GM18520 (cell line): ENCODE results near the gene CELSR2.

ENCODE experiments used
- ATAC-seq: cut with Tn5 transposase; IDR thresholded peaks from one replicate; pipeline ENCODE4 v1.9.1; 2021; ENCODE audit not compliant: unreplicated experiment

CELSR2 gene

DNA sequence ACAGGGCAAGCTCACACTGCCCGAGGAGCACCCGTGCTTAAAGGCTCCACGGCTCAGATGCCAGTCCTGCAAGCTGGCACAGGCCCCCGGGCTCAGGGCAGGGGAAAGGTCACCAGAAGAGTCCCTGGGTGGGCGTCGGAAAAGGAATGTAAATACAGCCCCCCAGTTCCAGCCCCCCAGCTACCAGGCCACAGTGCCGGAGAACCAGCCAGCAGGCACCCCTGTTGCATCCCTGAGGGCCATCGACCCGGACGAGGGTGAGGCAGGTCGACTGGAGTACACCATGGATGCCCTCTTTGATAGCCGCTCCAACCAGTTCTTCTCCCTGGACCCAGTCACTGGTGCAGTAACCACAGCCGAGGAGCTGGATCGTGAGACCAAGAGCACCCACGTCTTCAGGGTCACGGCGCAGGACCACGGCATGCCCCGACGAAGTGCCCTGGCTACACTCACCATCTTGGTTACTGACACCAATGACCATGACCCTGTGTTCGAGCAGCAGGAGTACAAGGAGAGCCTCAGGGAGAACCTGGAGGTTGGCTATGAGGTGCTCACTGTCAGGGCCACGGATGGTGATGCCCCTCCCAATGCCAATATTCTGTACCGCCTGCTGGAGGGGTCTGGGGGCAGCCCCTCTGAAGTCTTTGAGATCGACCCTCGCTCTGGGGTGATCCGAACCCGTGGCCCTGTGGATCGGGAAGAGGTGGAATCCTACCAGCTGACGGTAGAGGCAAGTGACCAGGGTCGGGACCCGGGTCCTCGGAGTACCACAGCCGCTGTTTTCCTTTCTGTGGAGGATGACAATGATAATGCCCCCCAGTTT is 1.3 kb downstream of the CELSR2 start:
- ATAC-seq: no peak

DNA sequence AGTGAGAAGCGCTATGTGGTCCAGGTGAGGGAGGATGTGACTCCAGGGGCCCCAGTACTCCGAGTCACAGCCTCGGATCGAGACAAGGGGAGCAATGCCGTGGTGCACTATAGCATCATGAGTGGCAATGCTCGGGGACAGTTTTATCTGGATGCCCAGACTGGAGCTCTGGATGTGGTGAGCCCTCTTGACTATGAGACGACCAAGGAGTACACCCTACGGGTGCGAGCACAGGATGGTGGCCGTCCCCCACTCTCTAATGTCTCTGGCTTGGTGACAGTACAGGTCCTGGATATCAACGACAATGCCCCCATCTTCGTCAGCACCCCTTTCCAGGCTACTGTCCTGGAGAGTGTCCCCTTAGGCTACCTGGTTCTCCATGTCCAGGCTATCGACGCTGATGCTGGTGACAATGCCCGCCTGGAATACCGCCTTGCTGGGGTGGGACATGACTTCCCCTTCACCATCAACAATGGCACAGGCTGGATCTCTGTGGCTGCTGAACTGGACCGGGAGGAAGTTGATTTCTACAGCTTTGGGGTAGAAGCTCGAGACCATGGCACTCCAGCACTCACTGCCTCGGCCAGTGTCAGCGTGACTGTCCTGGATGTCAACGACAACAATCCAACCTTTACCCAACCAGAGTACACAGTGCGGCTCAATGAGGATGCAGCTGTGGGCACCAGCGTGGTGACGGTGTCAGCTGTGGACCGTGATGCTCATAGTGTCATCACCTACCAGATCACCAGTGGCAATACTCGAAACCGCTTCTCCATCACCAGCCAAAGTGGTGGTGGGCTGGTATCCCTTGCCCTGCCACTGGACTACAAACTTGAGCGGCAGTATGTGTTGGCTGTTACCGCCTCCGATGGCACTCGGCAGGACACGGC is 2.2 kb downstream of the CELSR2 start:
- no peak for ATAC-seq

DNA sequence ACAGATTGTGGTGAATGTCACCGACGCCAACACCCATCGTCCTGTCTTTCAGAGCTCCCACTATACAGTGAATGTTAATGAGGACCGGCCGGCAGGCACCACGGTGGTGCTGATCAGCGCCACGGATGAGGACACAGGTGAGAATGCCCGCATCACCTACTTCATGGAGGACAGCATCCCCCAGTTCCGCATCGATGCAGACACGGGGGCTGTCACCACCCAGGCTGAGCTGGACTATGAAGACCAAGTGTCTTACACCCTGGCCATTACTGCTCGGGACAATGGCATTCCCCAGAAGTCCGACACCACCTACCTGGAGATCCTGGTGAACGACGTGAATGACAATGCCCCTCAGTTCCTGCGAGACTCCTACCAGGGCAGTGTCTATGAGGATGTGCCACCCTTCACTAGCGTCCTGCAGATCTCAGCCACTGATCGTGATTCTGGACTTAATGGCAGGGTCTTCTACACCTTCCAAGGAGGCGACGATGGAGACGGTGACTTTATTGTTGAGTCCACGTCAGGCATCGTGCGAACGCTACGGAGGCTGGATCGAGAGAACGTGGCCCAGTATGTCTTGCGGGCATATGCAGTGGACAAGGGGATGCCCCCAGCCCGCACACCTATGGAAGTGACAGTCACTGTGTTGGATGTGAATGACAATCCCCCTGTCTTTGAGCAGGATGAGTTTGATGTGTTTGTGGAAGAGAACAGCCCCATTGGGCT is 3.0 kb downstream of the CELSR2 start:
- no peak for ATAC-seq

DNA sequence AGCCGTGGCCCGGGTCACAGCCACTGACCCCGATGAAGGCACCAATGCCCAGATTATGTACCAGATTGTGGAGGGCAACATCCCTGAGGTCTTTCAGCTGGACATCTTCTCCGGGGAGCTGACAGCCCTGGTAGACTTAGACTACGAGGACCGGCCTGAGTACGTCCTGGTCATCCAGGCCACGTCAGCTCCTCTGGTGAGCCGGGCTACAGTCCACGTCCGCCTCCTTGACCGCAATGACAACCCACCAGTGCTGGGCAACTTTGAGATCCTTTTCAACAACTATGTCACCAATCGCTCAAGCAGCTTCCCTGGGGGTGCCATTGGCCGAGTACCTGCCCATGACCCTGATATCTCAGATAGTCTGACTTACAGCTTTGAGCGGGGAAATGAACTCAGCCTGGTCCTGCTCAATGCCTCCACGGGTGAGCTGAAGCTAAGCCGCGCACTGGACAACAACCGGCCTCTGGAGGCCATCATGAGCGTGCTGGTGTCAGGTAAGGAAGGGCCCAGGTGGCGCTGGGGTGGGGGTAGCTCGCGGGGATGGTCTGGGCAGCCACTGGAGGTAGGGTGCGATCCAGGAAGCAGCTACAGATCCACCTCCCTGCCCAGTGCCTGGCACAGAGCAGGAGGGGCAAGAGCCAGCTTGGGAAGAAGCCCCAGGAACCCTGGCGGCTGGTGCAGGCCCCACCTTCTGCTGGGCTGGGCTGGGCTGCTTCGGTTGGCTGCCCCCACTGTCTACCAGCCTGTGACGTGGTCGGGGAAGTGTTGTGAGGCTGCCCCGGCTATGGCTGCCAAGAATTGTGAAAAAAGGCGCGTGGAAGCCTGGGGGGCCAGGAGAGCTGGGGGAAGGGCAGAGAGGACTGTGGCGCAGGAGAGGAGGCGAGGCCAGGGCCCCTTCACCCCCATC is 3.8 kb downstream of the CELSR2 start:
- no peak for ATAC-seq

DNA sequence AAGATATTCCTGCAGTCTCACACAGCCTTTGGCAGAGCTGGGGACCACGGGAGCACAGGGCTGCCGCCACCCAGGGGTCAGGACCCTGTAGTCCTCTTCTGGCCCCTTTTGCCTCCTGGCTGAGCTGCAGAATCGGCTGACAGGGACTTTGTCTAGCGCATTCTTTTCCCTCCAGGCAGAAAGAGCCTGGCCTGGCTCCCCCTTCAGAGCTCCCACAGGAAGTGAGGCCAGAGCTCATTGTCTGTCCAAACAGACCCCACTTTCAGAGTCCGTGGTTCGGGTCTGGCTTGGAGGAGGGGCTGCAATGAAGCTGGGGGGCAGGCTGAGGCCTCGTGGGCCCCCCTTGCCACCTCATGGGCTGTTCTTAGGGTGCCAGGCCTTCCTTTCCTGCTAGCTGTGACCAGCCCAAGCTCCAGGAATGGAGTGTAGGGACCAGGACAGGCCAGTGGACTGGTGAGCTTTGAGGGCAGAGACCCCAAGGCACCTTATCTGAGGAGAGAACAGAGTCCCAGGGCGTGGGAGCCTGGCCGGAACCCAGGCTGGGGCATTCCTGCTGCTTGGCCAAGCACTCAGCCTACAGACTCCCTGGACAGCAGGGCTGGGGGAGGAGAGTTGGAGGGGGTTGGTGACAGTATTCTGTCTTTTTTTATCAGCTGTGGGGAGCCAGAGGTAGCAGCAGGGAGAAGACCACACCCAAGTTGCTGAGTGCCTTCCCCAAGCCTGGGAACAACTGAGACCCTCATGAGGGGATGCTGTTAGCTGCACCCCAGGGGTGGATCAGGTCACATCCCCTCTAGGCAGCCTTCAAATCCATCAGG is 4.7 kb downstream of the CELSR2 start:
- ATAC-seq: no peak

DNA sequence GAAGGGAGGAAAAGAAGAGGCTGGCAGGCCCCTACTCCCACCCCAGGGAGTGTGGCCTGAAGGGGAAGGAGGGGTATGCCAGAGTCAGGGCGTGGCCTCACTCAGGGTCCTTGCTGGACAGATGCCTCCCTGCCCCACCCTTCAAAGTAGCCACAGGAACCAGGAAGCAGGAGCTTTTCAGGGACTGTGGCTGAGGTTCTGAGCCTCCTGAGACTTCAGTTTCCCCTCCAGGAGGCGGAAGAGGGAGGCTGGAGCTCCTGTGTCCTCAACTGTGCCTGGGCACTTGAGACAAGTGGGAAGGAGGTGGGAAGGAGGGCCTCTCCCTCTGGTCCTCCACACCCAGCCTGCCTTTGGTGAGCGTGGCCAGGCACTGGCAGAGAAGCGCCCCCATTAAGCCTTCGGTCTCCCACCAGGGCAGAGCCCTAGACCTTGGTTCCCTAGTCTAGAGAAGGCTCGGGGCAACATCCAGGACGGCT is 5.3 kb downstream of the CELSR2 start:
- ATAC-seq: no peak

DNA sequence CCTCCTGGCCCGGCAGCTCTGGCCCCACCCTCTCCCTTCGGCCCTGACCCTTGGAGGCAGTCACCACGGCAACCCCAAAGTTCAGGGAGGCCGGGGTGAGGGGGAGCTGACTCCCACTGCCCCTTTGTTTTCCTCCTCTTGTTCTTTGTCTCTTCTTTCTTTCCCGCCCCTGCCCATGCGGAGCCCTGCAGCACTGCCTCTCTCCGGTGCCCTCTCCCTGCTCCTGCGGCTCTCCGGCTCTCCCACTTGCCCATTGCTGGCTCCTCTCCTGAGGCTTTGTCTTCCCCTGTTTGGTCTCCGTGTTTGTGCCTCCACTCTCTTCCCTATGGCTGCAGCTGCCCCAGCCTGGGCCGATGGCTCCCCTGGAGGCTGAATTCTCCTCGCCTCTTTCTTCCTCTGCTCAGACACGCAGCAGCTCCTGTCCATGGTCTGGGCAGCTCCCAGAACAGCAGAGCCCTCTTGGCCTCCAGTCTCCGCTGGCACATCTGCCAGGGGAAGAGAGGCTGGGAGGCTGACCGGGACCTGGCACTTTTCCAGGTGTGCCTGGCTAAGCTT is 5.8 kb downstream of the CELSR2 start:
- no peak for ATAC-seq

DNA sequence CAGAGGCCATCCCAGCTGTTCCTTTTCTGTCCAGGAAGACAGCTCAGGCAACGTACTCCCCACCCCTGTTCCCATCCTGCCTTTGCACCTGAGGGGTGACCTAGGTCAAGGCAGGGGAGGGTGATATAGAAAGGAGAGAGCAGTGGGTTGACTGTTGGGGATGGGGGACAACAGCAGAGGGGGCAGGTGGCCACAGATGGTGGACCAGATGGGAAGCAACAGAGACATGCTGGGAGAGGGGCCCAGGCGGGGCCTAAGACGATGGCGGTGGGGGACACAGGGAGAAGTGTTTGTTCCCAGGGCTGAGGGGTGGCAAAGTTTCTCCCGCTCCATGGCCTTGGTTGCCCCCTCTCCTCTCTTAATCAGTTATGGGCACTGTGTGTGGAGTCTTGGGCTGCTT is 6.3 kb downstream of the CELSR2 start:
- no peak for ATAC-seq

DNA sequence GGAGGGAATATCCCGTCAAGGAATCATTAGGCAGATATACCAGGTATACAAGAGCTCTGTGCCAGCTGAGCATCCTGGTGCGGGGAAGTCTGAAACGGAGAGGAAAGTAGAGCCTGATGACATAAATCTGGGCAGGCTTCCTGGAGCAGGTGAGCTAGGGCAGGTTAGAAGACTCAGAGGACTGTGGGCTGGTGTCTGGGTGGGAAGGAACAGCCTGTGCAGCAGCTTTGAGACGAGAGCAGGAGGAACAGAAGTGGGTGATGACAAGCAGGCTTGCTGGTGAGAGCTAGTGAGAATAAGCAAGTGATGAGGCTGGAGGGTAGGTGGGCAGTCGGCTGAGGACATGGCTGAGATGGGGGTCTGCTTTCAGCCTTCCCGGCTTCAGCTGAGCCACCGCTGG is 6.7 kb downstream of the CELSR2 start:
- no peak for ATAC-seq

DNA sequence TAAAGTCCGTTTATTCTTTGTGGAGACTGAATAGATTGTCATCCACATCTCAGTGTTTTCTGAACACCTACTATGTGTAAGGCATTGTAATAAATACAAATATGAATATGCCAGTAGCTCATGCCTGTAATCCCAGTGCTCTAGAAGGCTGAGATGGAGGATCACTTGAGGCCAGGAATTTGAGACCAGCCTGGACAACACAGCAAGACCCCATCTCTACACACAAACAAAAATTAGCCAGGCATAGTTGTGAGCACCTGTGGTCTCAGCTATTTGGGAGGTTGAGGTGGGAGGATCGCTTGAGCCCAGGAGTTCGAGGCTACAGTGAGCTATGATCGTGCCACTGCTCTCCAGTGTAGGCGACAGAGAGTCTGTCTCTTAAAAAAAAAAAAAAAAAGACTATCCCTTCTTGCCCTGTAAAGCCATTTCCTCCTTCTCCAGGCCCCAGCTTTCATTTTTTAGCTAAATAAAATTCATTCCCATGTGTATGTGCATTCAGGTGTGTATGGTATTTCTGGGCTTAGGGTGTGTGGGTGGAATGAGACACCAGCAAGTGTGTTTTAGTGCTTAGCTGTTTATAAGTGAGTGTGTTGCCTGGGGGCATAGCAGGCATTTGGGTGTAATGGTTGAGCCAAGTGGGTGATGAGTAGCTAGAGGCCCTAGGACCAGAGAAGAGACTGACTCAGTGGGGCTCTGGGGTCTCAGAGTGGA is 7.8 kb downstream of the CELSR2 start:
- ATAC-seq: no peak

DNA sequence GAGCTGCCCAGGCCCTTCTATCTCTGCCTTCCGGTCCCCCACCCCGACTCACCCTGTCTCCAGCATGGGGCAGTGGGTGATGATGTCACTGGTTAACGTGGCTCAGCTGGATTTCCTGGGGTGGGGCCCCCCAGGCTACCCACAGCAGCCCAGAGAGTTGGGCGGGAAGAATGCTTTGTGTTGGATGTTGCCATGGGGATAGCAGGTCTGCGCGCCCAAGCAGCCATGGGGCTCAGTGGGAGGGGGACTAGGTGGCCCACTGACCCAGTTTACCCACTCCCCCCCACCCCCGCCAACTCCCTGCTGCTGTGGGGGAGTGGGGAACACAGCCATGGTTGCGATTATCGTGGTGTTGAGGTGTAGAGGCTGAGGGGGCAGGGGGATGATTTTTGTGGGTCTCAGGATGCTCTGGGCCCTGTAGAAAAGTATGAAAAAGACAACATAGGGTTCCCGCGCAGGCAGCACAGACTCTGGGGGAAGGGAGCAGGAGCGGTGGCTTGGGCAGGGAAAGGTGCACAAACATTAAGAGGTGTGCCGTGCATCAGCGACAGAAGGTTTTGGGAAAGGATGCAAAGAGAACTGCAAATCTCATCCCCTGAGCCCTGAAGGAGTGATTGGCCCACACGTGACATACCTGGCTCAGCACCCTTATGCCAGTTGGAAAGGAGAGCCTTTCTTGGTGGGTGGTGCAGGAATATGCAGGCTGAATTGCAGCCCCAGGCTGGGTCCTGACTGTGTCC is 8.5 kb downstream of the CELSR2 start:
- no peak for ATAC-seq

DNA sequence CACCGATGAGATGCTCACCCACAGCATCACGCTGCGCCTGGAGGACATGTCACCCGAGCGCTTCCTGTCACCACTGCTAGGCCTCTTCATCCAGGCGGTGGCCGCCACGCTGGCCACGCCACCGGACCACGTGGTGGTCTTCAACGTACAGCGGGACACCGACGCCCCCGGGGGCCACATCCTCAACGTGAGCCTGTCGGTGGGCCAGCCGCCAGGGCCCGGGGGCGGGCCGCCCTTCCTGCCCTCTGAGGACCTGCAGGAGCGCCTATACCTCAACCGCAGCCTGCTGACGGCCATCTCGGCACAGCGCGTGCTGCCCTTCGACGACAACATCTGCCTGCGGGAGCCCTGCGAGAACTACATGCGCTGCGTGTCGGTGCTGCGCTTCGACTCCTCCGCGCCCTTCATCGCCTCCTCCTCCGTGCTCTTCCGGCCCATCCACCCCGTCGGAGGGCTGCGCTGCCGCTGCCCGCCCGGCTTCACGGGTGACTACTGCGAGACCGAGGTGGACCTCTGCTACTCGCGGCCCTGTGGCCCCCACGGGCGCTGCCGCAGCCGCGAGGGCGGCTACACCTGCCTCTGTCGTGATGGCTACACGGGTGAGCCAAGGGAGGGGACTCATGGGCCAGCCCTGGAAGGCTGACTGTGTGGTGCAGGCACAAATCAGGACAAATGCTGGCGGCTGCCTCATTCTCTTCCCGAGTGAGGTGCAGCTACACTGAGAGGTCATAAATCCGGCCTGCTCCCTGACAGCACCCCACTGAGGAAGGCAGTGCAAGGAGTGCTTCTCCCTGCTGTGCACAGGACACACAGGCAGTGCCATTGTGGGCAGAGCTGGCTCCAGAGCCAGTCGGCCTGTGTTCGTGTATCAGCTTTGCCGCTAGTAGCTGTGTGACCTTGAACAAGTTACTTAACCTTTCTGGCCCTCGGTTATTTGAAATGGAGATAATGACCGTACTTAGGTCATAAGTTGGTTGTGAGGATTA is 9.4 kb downstream of the CELSR2 start:
- no peak for ATAC-seq

DNA sequence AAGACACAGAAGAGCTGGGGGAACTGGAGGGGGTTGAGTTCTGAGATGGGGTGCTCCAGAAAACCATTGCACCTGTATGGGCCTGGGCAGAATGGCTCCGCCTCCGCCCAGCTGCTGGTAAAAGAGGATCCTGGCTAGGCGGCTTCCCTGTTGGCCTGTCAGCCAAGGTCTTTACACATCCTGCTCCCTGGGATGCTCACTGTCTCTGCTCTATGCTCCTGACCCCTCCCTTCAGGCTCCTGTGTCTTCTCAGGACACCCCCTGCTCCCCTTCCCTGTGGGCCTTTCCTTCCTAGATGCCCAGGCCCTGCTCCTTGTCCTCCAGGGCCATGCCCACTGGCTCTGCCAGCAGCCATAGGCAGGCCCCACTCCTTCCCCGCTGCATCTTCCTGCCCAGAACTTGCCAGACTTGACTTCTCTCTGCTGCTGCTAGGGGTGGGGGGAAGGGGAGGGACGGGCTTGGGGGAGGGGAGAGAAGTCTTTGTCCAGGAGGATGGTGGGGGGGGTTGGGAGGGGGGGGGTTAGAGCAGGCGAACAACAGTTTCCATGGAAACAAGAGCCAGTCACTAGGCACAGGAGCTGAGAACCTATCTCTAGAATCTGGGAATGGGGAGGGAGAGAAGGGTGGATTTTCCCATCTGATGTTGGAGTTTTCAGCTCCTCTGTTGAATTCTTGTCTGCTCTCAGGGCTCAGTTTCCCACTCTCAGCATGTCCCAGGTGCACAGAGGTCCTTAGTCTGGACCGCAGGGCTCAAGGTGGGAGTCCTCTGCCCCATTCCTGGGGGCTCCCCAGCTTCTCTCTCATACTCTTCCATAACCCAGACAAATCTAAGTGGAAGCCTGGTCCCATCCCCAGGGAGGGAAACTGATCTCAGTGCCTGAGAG is 10.6 kb downstream of the CELSR2 start:
- no peak for ATAC-seq

DNA sequence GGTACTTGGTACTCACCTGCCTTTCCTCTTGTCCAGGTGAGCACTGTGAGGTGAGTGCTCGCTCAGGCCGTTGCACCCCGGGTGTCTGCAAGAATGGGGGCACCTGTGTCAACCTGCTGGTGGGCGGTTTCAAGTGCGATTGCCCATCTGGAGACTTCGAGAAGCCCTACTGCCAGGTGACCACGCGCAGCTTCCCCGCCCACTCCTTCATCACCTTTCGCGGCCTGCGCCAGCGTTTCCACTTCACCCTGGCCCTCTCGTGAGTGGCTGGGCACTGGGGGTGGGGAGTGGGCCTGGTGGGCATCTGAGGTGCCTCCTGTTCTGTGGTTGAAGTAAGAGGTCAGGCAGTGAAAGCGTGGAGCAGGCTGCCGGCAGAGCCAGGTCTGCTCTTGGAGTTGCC is 11.7 kb downstream of the CELSR2 start:
- no peak for ATAC-seq

DNA sequence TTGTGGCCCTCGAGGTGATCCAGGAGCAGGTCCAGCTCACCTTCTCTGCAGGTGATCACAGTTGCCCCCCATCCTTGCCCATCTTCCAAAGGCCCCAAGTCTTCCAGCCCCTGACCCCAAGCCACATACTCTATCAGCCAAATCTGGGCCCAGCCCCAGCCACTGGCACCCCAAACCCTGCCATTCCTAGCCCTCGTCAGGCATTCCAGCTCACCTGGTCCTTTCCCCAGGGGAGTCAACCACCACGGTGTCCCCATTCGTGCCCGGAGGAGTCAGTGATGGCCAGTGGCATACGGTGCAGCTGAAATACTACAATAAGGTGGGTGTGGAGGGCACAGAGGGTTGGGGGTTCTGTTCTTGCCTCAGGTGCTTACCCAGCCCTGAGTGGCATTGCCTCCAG is 12.2 kb downstream of the CELSR2 start:
- ATAC-seq: no peak
